ENCODE measurements around the gene RAB30. TPM values are rescaled to one million over a fixed set of nuclear protein-coding genes. Genes with fewer than 3 reads are reported as not detected.

RAB30 gene
- polyA plus RNA-seq, 1 donor, result 5.3 TPM

- WGBS (ENCODE audit: insufficient coverage, low lambda C conversion rate), result 58% methylated on average over 3 of the region's 3 CpGs
- Histone ChIP-seq H3K27me3 (ENCODE audit: control insufficient read depth, insufficient read depth, low read length) (no peaks in the 10 kb centered on the region), H3K4me1 (ENCODE audit: control insufficient read depth, insufficient read depth, low read length) (peaks cover 5% of the 10 kb centered on the region), H3K9me3 (ENCODE audit: control insufficient read depth, low read depth, low read length) (no peaks in the 10 kb centered on the region), H3K36me3 (ENCODE audit: control insufficient read depth, insufficient read depth, low read length) (no peaks in the 10 kb centered on the region), H3K4me3 (ENCODE audit: low read length) (no peak overlapping the region), H3K27ac (ENCODE audit: low read length) (no peak overlapping the region)
- DNase-seq, result no peak
These were observed 25.9 kb upstream of the RAB30 start for GRCh38 chr11:83097429-83098075.

- no peak overlapping the region for H3K4me3 ChIP-seq (ENCODE audit: low read length)
- H3K27me3 ChIP-seq (ENCODE audit: control insufficient read depth, insufficient read depth, low read length), result no peaks in the 10 kb centered on the region
- peak overlapping the region; percentile 41 for H3K27ac ChIP-seq (ENCODE audit: low read length)
- 100% methylated on average over 1 of the region's 2 CpGs for WGBS (ENCODE audit: insufficient coverage, low lambda C conversion rate)
- no peaks in the 10 kb centered on the region for H3K9me3 ChIP-seq (ENCODE audit: control insufficient read depth, low read depth, low read length)
- no peak for DNase-seq
- H3K36me3 ChIP-seq (ENCODE audit: control insufficient read depth, insufficient read depth, low read length), result no peaks in the 10 kb centered on the region
- peaks cover 12% of the 10 kb centered on the region for H3K4me1 ChIP-seq (ENCODE audit: control insufficient read depth, insufficient read depth, low read length)
These were observed 21.9 kb upstream of the RAB30 start for GRCh38 chr11:83093634-83094033.

GRCh38 chr11:83092488-83093384 lies 21.0 kb upstream of the RAB30 start:
- Histone ChIP-seq H3K4me1 (ENCODE audit: control insufficient read depth, insufficient read depth, low read length) (peaks cover 12% of the 10 kb centered on the region), H3K36me3 (ENCODE audit: control insufficient read depth, insufficient read depth, low read length) (no peaks in the 10 kb centered on the region), H3K27ac (ENCODE audit: low read length) (peak overlapping the region; percentile 63), H3K9me3 (ENCODE audit: control insufficient read depth, low read depth, low read length) (no peaks in the 10 kb centered on the region), H3K27me3 (ENCODE audit: control insufficient read depth, insufficient read depth, low read length) (no peaks in the 10 kb centered on the region), H3K4me3 (ENCODE audit: low read length) (no peak overlapping the region)
- 17% methylated on average over 1 of the region's 2 CpGs for WGBS (ENCODE audit: insufficient coverage, low lambda C conversion rate)
- DNase-seq, result peak; percentile 92 to 97

- H3K4me1 ChIP-seq (ENCODE audit: control insufficient read depth, insufficient read depth, low read length), result peaks cover 12% of the 10 kb centered on the region
- no peaks in the 10 kb centered on the region for H3K9me3 ChIP-seq (ENCODE audit: control insufficient read depth, low read depth, low read length)
- WGBS (ENCODE audit: insufficient coverage, low lambda C conversion rate), result 90% methylated on average over 1 of the region's 2 CpGs
- no peak for DNase-seq
- no peaks in the 10 kb centered on the region for H3K36me3 ChIP-seq (ENCODE audit: control insufficient read depth, insufficient read depth, low read length)
- H3K27me3 ChIP-seq (ENCODE audit: control insufficient read depth, insufficient read depth, low read length), result no peaks in the 10 kb centered on the region
- no peak overlapping the region for H3K27ac ChIP-seq (ENCODE audit: low read length)
- H3K4me3 ChIP-seq (ENCODE audit: low read length), result no peak overlapping the region
These were observed 17.3 kb upstream of the RAB30 start for GRCh38 chr11:83088965-83089364.

GRCh38 chr11:83087035-83087434 lies 15.3 kb upstream of the RAB30 start:
- no CpG with 5 or more reads among the region's 2 CpGs for WGBS (ENCODE audit: insufficient coverage, low lambda C conversion rate)
- DNase-seq, result peak in 1 of 2 donors; percentile 20
- Histone ChIP-seq H3K36me3 (ENCODE audit: control insufficient read depth, insufficient read depth, low read length) (no peaks in the 10 kb centered on the region), H3K4me3 (ENCODE audit: low read length) (no peak overlapping the region), H3K27me3 (ENCODE audit: control insufficient read depth, insufficient read depth, low read length) (no peaks in the 10 kb centered on the region), H3K4me1 (ENCODE audit: control insufficient read depth, insufficient read depth, low read length) (peaks cover 2% of the 10 kb centered on the region), H3K27ac (ENCODE audit: low read length) (no peak overlapping the region), H3K9me3 (ENCODE audit: control insufficient read depth, low read depth, low read length) (no peaks in the 10 kb centered on the region)

GRCh38 chr11:83079820-83080219 lies 8.1 kb upstream of the RAB30 start:
- H3K27me3 ChIP-seq (ENCODE audit: control insufficient read depth, insufficient read depth, low read length), result no peaks in the 10 kb centered on the region
- no peaks in the 10 kb centered on the region for H3K4me1 ChIP-seq (ENCODE audit: control insufficient read depth, insufficient read depth, low read length)
- H3K4me3 ChIP-seq (ENCODE audit: low read length), result no peak overlapping the region
- H3K27ac ChIP-seq (ENCODE audit: low read length), result no peak overlapping the region
- no peaks in the 10 kb centered on the region for H3K36me3 ChIP-seq (ENCODE audit: control insufficient read depth, insufficient read depth, low read length)
- DNase-seq, result no peak
- no peaks in the 10 kb centered on the region for H3K9me3 ChIP-seq (ENCODE audit: control insufficient read depth, low read depth, low read length)
- WGBS (ENCODE audit: insufficient coverage, low lambda C conversion rate), result no CpG with 5 or more reads among the region's 5 CpGs

- H3K36me3 ChIP-seq (ENCODE audit: control insufficient read depth, insufficient read depth, low read length), result peaks cover 2% of the 10 kb centered on the region
- no peak overlapping the region for H3K27ac ChIP-seq (ENCODE audit: low read length)
- no peaks in the 10 kb centered on the region for H3K9me3 ChIP-seq (ENCODE audit: control insufficient read depth, low read depth, low read length)
- H3K4me3 ChIP-seq (ENCODE audit: low read length), result no peak overlapping the region
- WGBS (ENCODE audit: insufficient coverage, low lambda C conversion rate), result 89% methylated on average over 1 of the region's 1 CpG
- no peak for DNase-seq
- no peaks in the 10 kb centered on the region for H3K27me3 ChIP-seq (ENCODE audit: control insufficient read depth, insufficient read depth, low read length)
- H3K4me1 ChIP-seq (ENCODE audit: control insufficient read depth, insufficient read depth, low read length), result peaks cover under 1% of the 10 kb centered on the region
These were observed 6.6 kb upstream of the RAB30 start for GRCh38 chr11:83078269-83078668.

GRCh38 chr11:83073884-83074283 lies 2.2 kb upstream of the RAB30 start:
- peaks cover 14% of the 10 kb centered on the region for H3K4me1 ChIP-seq (ENCODE audit: control insufficient read depth, insufficient read depth, low read length)
- peaks cover 2% of the 10 kb centered on the region for H3K27me3 ChIP-seq (ENCODE audit: control insufficient read depth, insufficient read depth, low read length)
- H3K27ac ChIP-seq (ENCODE audit: low read length), result no peak overlapping the region
- no peaks in the 10 kb centered on the region for H3K9me3 ChIP-seq (ENCODE audit: control insufficient read depth, low read depth, low read length)
- H3K4me3 ChIP-seq (ENCODE audit: low read length), result no peak overlapping the region
- DNase-seq, result no peak
- peaks cover 2% of the 10 kb centered on the region for H3K36me3 ChIP-seq (ENCODE audit: control insufficient read depth, insufficient read depth, low read length)

- peaks cover 14% of the 10 kb centered on the region for H3K4me1 ChIP-seq (ENCODE audit: control insufficient read depth, insufficient read depth, low read length)
- DNase-seq, result no peak
- no peaks in the 10 kb centered on the region for H3K9me3 ChIP-seq (ENCODE audit: control insufficient read depth, low read depth, low read length)
- 100% methylated on average over 1 of the region's 1 CpG for WGBS (ENCODE audit: insufficient coverage, low lambda C conversion rate)
- H3K27ac ChIP-seq (ENCODE audit: low read length), result no peak overlapping the region
- peak overlapping the region; percentile 65 for H3K4me3 ChIP-seq (ENCODE audit: low read length)
- peaks cover 2% of the 10 kb centered on the region for H3K27me3 ChIP-seq (ENCODE audit: control insufficient read depth, insufficient read depth, low read length)
- peaks cover 2% of the 10 kb centered on the region for H3K36me3 ChIP-seq (ENCODE audit: control insufficient read depth, insufficient read depth, low read length)
These were observed 1.6 kb upstream of the RAB30 start for GRCh38 chr11:83073258-83073657.

GRCh38 chr11:83072350-83073242 lies 899 bp upstream of the RAB30 start:
- H3K4me3 ChIP-seq (ENCODE audit: low read length), result peak overlapping the region; percentile 65
- peaks cover 2% of the 10 kb centered on the region for H3K36me3 ChIP-seq (ENCODE audit: control insufficient read depth, insufficient read depth, low read length)
- peaks cover 2% of the 10 kb centered on the region for H3K27me3 ChIP-seq (ENCODE audit: control insufficient read depth, insufficient read depth, low read length)
- DNase-seq, result no peak
- peaks cover 14% of the 10 kb centered on the region for H3K4me1 ChIP-seq (ENCODE audit: control insufficient read depth, insufficient read depth, low read length)
- H3K9me3 ChIP-seq (ENCODE audit: control insufficient read depth, low read depth, low read length), result no peaks in the 10 kb centered on the region
- WGBS (ENCODE audit: insufficient coverage, low lambda C conversion rate), result 7% methylated on average over 3 of the region's 31 CpGs
- peak overlapping the region; percentile 82 for H3K27ac ChIP-seq (ENCODE audit: low read length)
